ENCODE measurements around the gene INHBC.
"Not testable (repeated sequence)": the region's sequence is repeated elsewhere in the genome, so short reads cannot be mapped to it uniquely, and the experiment has no call there.

Gene INHBC

DNA sequence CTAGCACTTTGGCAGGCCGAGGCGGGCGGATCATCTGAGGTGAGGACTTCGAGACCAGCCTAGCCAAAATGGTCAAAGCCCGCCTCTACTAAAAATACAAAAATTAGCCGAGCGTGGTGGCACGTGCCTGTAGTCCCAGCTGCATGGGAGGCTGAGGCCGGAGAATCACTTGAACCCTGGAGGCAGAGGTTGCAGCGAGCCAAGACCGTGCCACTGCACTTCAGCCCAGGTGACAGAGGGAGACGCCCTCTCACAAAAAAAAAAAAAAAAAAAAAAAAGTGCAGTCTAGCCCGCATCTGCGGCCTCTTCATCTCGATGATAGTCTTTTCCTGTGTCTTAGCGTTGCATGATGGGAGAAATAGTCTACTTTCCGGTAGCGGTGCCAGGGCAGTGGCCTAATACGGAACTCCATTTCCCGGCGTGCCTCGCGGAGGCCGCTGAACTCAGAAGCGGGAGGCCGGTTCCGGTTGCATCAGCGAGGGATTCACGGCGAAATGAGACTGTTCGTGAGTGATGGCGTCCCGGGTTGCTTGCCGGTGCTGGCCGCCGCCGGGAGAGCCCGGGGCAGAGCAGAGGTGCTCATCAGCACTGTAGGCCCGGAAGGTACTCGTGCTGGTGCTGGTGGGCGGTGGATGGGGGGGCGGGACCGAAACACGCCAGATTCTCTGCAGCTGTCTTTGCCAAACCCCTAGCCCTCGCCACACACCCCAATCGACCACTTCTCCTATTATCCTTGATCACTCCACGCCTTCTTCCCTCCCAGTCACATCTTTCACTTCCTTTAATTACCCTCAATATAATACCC lies 53.2 kb downstream of the INHBC start, which contains the start of gene MARS1:
MARS1 (plus strand) TSS at position 472 of the 805 bp plus-strand sequence; CDS start at position 495, 23 bp downstream.
- DNase-seq = peak; percentile 84

DNA sequence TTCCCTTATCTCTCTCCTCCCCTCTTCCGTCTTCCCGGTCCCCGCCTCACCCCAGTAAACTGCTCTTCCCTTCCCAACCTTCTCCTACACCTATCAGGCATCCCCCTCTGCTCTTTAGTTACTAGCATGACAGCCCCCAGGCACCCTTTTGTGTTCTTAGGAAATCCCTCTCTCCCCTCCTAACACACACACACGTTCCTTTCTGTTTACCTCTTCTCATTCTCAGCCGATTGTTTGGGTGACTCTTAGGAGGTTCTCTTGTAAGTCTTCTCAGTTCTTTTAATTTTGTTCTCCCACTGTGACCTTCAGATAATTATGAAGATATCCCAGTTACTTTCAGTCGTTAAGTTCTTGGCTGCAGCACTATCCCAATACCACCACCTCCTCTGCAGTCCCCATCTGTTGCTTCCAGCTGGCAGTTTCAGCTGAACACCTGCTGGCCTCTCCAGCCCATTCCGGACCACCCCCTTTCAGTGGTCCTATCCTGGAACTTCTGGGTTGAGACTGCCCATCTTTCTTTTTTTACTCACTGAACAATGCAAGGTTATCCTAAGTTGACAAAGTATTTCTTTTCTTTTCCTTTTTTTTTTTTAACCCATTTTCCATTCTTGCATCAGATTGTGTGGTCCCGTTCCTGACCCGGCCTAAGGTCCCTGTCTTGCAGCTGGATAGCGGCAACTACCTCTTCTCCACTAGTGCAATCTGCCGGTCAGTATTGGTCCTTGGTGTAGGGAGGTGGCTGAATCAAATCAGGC lies 54.0 kb downstream of the INHBC start:
- no peak for DNase-seq

DNA sequence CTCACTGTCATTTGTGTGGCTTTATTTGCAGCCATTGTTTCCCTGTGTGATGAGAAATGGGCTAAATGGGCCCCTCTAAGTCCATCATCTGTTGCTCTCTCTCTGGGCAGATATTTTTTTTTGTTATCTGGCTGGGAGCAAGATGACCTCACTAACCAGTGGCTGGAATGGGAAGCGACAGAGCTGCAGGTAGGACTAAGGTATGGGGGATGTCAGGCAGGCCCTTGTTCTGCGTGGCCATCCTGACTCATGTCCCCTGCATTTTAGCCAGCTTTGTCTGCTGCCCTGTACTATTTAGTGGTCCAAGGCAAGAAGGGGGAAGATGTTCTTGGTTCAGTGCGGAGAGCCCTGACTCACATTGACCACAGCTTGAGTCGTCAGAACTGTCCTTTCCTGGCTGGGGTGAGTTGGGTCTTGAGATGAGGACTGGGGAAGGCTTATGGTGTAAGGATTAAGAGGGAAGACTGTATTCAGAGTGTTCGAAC lies 54.6 kb downstream of the INHBC start:
- DNase-seq = no peak

DNA sequence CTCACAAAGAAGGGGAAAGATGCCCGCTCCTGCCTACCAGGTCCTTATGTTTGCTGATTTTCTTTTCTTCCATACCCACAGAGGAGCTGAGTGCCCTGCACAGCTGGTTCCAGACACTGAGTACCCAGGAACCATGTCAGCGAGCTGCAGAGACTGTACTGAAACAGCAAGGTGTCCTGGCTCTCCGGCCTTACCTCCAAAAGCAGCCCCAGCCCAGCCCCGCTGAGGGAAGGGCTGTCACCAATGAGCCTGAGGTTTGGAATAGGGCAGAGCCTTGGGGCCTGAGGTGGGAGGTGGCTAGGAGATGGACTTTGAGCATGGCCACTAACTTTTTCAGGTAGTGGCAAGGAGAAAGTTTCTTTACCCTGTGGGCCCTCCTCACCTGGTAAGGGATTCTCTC lies 55.5 kb downstream of the INHBC start:
- DNase-seq = no peak

DNA sequence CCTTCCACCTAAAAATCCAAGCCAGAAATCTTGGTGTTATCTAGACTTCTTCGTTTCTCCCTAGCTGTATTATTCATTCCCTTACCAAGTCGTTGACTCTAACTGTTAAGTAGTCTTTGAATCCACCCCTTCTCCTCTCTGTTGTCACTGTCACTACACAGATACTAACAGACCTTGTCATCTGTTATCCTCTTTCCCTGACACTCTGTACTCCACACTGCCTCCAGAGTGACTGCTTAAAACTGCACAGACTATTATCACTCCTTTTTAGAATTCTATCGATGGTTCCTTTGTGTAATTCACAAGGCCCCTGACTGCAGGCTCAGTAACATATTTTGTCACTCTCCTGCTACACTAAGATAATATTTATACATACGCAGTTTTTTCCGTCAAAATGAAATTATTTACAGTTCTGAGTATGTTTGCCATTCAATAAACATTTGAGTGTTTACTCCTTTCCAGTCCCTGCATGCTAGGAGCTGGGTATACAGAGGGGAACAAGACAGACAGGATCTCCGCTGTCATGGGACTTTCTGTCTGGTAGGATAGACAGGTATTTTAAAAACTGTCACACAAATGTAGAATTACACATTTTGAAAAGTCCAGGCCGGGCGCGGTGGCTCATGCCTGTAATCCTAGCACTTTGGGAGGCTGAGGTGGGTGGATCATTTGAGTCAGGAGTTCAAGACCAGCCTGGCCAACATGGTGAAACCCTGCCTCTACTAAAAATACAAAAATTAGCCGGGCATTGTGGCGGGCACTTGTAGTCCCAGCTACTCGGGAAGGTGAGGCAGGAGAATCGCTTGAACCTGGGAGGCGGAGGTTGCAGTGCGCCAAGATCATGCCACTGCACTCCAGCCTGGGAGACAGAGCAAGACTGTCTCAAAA lies 57.1 kb downstream of the INHBC start:
- no peak for DNase-seq

DNA sequence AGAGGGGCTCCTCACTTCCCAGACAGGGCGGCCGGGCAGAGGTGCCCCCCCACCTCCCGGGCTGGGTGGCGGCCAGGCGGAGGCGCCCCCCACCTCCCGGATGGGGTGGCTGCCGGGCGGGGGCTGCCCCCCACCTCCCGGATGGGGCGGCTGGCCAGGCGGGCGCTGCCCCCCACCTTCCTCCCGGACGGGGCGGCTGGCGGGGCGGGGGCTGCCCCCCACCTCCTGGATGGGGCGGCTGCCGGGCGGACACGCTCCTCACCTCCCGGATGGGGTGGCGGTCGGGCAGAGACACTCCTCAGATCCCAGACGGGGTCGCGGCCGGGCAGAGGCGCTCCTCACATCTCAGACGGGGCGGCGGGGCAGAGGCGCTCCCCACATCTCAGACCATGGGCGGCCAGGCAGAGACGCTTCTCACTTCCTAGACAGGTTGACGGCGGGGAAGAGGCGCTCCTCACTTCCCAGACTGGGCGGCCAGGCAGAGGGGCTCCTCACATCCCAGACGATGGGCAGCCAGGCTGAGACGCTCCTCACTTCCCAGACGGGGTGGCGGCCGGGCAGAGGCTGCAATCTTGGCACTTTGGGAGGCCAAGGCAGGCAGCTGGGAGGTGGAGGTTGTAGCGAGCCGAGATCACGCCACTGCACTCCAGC lies 60.6 kb downstream of the INHBC start:
- not testable (repeated sequence) for DNase-seq

DNA sequence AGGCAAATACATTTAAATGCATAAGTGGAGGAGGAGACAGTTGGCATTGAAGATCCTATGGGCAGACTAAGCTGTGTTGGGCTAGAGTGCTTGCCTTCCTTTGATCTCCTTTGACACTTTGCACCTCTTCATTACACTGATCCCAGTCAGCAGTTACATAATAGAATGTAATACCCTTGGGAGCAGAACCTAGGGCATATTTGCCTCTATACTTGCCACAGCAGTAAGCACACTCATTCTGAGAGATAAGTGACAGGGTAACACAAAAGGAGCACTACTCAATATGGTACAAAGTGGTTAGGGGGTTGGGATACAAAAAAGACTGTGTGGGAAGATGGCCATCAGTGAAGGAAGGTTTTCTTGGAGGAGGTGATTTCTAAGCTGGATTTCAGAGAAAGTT lies 62.2 kb downstream of the INHBC start:
- no peak for DNase-seq

DNA sequence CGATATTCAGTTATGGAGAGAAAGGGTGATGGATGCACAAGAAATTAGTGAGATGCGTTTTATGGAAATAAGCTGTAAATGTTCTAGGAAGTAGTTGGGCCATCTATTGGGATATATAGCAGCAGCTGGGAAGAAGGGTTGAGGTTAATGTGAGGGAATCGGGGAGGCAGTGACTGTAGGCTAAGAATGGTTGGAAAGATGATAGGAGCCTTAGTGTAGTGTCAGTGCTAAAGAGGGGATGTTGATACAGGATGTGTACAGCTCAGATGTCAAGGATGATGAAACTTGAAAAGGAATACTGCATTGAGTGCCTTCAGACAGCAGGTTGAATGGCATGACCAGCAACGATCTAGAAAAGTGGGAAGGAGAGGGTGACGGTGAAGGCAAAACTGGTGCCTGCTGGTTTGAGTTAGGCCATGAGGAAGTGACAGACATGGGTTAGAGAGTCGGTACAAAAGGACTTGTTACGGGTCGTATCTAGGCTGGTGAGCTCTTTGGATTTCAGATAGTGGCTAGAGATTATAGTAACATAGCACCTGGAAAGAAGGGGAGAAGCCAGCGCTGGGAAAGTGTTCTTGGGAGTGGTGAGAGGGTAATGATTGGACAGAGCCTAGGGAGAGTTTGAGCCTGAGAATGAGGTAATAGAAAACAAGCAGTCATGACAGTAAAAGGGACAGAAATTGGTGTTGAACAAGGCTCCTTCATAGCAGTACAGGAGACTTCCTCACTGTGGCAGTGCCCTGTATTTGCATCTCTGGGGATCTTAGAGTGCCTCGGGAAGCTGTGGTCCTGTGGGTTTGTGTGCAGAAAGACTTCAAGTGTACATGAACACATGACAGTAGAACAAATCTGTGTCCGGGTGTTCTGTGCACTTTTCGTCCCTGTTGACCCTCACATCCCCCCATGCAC lies 62.9 kb downstream of the INHBC start:
- no peak for DNase-seq

DNA sequence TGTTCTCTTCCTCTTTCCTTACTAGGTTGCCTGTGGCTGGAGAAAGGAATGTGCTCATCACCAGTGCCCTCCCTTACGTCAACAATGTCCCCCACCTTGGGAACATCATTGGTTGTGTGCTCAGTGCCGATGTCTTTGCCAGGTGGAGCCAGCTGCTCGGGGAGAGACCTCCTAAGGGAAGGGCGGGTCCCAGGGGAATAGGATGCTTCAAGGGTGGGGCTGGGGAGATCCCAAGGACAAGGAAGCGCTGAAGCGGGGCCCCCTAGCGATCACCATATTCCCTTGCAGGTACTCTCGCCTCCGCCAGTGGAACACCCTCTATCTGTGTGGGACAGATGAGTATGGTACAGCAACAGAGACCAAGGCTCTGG lies 63.5 kb downstream of the INHBC start:
- DNase-seq = no peak

DNA sequence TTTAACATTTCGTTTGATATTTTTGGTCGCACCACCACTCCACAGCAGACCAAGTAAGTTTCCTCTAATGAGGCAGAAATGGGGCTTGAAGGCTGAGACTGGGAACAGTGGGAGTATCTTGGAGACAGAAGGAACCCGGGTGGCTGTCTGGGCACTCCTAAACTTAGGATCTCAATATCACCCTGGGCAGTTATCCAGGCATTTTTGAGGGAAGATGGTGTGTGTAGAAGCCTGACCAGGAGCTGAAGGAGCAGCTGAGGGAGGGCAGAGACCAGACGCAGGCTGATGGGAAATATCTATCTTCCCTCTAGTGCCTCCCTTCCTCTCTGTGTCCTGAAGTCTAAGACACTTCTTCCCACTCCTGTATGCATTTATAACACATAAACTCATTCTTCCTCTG lies 64.0 kb downstream of the INHBC start:
- no peak for DNase-seq

DNA sequence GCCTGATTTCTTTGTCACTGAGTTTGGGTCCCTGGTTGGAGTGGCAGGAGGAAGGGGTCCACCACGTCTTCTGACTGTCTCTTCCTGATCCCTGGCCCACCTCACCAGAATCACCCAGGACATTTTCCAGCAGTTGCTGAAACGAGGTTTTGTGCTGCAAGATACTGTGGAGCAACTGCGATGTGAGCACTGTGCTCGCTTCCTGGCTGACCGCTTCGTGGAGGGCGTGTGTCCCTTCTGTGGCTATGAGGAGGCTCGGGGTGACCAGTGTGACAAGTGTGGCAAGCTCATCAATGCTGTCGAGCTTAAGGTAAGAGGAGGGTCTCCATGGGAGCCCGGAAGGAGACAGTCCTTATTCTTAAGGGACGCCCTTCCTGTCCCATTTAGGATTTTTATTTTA lies 65.6 kb downstream of the INHBC start:
- DNase-seq = no peak
